Activated T-cell treated with anti-CD3 and anti-CD28 coated beads, Interleukin-2, amount 50 U/mL, for 4 hours (primary cell): ENCODE measurements around the gene NKG7. TPM values are rescaled to one million over a fixed set of nuclear protein-coding genes. Genes with fewer than 3 reads are reported as not detected.

Experiments
- ATAC-seq, 2 donors: fragments of 200-7000 bp; cut with Tn5 transposase; one replicate each; pipeline ENCODE4 v1.10.0; 2021
- DNase-seq: peaks from one replicate; pipeline ENCODE4 v3.0.0-alpha.2; 2020
- H3K27me3 Mint-ChIP-seq: one replicate; pipeline ENCODE4 v1.8.0; 2021; ENCODE audit warnings: low read depth, mixed read lengths
- H3K36me3 Mint-ChIP-seq: one replicate; pipeline ENCODE4 v1.8.0; 2022; ENCODE audit warnings: mixed read lengths; ENCODE audit not compliant: insufficient read depth
- H3K4me1 Mint-ChIP-seq: one replicate; pipeline ENCODE4 v1.8.0; 2021; ENCODE audit warnings: low read depth, mixed read lengths
- H3K4me3 Mint-ChIP-seq: one replicate; pipeline ENCODE4 v1.8.0; 2021; ENCODE audit warnings: mild to moderate bottlenecking, moderate library complexity, mixed read lengths
- H3K9me3 Mint-ChIP-seq: one replicate; pipeline ENCODE4 v1.8.0; 2021; ENCODE audit warnings: mixed read lengths
- total RNA-seq, 3 donors: library from RNA; stranded (reverse); gene quantifications; one replicate each; pipeline ENCODE4 v1.2.1, GENCODE V29; 2021

NKG7 gene
- total RNA-seq, 3 donors from 2014 or later = 146 to 232 (median 153) TPM

DNA sequence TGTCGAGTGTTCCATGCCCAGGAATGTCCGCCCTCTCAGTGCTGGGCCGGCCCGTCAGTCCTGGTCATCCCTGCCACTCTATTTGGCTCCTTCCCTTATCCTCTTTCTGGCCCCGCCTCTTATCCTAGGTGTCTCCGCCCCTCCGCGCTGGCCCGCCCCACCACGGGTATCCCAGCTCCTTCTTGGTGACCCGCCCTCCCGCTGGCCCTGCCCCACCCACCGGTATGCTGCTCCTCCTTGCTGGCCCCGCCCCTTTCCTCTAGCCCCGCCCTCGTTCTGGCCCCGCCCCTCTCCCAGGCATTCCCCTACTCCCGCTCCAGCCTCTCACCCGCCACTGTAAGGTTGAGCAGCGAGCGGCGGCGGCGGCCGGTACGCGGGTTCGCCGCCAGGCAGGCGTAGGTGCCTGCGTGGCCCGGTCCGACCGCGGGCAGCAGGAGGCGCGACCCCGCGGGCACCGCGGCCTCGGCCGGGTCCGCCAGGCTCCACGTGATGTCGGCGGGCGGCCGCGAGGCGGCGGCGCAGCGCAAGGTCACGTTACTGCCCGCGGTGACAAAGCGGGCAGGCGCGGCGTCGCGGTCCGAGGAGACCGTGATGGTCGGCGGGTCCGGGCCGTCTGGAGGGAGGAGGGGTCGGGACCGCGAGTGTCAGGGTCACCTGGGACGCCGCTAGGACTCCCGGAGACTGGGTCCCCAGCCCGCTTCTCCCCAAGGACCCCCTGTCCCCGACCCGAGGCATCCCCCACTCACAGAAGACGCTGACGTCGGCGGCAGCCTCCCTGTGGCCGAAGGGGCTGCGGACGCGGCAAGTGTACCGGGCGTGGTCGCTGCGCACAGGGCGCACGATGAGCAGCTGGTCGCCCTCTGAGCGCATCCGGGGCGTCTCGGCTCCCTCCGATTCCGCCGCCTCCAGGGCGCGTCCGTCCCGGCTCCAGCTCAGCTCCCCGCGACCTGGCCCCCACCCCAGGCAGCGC is 32.5 kb downstream of the NKG7 start:
- peak; percentile 82 for ATAC-seq
- DNase-seq = peak; percentile 89
- H3K36me3 Mint-ChIP-seq = peaks cover 5% of the 10 kb centered on the region
- no peaks in the 10 kb centered on the region for H3K9me3 Mint-ChIP-seq
- H3K4me1 Mint-ChIP-seq = peaks cover 22% of the 10 kb centered on the region
- H3K27me3 Mint-ChIP-seq = no peaks in the 10 kb centered on the region
- peak overlapping the region; percentile 88 for H3K4me3 Mint-ChIP-seq

DNA sequence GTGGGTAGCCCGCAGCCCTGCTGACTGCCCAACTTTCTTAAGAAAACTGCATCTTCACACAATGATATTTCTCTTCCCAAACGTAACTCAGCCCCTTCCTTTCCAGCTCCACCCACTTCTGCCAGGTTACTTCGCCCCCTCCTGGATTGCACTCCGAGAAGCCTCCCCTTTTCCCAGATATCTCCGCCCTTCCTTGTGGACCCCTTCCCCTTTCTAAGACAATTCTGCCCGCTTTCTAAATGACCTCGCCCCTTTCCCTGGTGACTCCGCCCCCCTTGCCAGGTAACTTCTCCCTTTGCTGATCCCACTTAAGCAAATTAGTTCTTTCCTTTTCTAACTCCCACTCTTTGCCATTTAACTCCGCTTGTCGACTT is 33.2 kb downstream of the NKG7 start:
- no peaks in the 10 kb centered on the region for H3K9me3 Mint-ChIP-seq
- ATAC-seq (peak; percentile 2 to 3), DNase-seq (no peak)
- H3K4me3 Mint-ChIP-seq = peak overlapping the region; percentile 88
- peaks cover 19% of the 10 kb centered on the region for H3K4me1 Mint-ChIP-seq
- no peaks in the 10 kb centered on the region for H3K36me3 Mint-ChIP-seq
- no peaks in the 10 kb centered on the region for H3K27me3 Mint-ChIP-seq

DNA sequence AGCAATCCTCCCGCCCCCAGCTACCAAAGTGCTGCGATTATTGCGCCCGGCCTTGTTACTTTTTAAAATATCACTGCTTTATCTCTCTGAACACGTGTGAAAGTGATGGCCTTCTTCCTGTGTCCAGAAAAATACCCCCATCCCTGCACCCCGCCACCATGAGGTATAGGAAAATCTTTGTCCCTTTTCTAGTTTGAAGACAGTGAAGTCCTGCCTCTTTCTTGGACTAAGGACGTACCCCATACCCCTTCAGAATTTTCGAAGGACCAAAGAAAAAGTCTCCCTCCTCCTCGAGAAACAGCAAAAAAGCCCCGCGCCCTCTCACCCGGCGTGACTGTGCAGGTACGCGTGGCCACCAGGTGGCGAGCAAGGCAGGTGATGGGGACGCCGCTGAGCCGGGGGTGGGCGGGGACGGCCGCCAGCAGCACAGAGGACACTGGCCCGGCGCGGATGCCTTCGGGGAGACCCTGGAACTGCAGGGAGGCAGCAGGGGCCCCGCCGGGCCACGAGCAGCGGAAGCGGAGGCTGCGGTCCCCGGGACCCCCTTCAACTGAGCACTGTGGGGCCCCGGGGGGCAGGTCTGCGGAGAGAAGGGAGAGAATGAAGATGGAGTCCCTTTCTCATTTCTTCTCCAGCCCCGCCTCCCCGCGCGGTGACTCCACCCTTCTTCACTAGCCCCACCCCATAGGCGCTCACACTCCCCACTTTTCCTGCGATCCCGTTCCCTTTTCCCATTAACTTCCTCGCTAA is 33.7 kb downstream of the NKG7 start:
- H3K36me3 Mint-ChIP-seq = no peaks in the 10 kb centered on the region
- H3K27me3 Mint-ChIP-seq = no peaks in the 10 kb centered on the region
- ATAC-seq = peak; percentile 74 to 77
- H3K4me1 Mint-ChIP-seq = peaks cover 19% of the 10 kb centered on the region
- DNase-seq = peak; percentile 84
- peak overlapping the region; percentile 88 for H3K4me3 Mint-ChIP-seq
- H3K9me3 Mint-ChIP-seq = no peaks in the 10 kb centered on the region

DNA sequence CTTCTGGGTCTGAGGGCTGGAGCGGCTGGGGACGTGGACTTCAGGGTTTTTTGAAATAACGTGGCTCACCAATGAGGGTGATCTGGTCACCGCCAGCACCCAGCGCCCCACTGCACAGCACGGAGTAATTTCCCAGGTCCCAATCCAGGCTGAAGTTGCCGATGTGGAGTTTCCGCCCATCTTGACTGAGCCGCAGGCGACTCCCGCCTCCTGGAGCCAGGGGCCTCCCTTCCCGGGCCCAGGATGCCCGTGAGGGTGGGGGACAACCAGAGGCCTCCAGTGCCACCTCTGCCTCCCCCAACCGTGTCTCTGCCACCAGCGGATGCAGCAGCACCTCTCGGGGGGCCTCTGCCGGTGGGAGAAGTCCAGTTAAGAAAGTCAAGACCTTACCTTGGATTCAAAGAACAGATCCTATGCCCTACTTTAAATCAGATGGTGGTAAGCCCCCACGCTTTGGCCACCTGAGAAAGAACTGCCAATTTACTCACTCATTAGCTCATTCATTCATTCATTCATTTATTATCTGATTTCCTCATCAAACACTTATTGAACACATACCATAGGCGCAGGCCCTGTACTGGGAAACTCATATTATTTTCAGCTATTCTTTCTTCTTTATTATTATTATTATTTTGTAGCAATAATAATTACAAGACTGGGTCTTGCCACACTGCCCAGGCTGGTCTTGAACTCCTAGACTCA is 34.4 kb downstream of the NKG7 start:
- Mint-ChIP-seq H3K27me3 (no peaks in the 10 kb centered on the region), H3K9me3 (no peaks in the 10 kb centered on the region), H3K36me3 (no peaks in the 10 kb centered on the region), H3K4me1 (peaks cover 18% of the 10 kb centered on the region), H3K4me3 (peak overlapping the region; percentile 88)
- no peak for ATAC-seq
- DNase-seq = no peak

DNA sequence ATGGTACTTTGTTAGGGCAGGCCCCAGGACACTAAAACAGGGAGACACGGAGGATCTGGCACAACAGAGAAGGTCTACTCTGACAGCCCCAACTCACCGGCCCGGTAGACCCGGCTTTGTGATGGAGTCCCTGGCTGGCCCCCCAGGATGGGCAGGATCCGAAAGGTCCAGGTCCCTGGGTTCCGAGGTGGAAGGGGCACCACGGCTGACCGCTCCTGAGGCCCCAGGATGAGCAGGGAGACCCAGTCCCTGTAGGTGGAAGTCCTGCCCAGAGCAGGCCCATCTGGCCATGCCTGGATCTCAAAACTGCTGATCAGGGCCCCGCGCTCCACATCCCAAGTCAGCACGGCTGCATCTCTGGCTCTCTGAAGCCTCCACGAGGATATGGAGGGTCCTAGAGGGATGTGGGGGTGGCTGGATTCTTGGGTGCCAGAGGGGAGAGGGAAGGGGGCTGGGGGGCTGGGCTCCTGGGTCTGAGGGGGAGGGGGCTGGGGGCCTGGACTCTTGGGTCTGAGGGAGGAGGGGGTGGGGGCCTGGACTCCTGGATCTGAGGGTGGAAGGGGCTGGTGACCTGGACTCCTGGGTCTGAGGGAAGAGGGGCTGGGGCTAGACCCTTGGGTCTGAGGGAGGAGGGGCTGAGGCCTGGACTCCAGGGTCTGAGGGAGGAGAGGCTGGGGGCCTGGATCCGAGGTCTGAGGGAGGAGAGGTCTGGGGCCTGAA is 35.2 kb downstream of the NKG7 start:
- Mint-ChIP-seq H3K9me3 (no peaks in the 10 kb centered on the region), H3K4me3 (no peak overlapping the region), H3K4me1 (peaks cover 15% of the 10 kb centered on the region), H3K36me3 (no peaks in the 10 kb centered on the region), H3K27me3 (no peaks in the 10 kb centered on the region)
- ATAC-seq = no peak
- no peak for DNase-seq

DNA sequence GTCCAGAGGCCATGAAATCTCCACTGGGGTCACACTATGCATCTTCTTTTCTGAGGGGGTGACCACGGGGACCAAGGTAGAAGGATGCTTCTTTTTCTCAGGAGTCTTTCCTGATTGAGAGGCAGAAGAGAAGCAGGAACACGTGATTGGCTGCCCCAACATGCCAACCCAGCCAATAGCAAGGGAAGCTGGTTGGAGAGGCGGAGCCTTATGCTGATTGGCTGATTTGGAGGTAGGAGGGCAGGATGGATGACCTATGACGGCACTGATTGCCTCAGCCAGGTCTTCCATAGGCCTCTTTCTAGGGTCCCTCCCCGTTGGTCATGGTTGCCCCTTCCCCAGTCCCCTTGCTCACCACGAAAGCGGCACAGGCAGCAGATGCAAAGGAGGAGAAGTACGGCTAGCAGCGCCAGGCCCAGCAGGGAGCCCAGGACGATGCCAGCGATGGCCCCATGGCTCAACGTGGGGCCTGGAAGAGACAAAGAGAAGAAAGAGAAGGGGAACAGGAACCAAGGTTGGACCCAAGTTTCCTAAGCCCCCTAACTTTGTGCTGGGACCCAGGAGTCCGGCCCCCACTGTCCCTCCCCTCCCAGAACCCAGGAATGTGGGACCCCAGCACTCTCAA is 38.5 kb downstream of the NKG7 start:
- ATAC-seq (no peak), DNase-seq (no peak)
- Mint-ChIP-seq H3K4me1 (peaks cover 4% of the 10 kb centered on the region), H3K9me3 (peaks cover 4% of the 10 kb centered on the region), H3K27me3 (peaks cover 22% of the 10 kb centered on the region), H3K36me3 (peaks cover 7% of the 10 kb centered on the region), H3K4me3 (no peak overlapping the region)

DNA sequence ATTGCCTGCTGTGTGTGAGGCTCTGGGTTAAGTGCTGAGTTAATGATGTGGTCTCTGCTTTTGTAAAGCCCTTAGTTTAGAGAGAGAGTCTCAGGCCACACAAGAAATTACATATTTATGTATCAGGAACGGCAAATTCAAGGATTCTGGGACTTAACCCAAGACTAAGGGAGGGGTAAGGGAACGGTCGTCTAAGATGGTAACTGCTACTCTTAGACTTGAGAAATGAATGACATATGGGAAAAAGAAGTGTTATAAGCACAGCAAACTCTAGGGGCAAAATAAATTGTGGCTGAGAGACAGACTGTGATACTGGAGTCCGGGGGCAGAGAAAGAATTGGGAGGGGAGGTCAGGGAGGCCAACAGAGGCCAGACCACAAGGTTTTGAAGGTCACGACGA is 40.7 kb downstream of the NKG7 start:
- Mint-ChIP-seq H3K9me3 (peaks cover 4% of the 10 kb centered on the region), H3K36me3 (peaks cover 7% of the 10 kb centered on the region), H3K4me1 (peaks cover 5% of the 10 kb centered on the region), H3K27me3 (peaks cover 42% of the 10 kb centered on the region), H3K4me3 (no peak overlapping the region)
- DNase-seq = no peak
- no peak for ATAC-seq

DNA sequence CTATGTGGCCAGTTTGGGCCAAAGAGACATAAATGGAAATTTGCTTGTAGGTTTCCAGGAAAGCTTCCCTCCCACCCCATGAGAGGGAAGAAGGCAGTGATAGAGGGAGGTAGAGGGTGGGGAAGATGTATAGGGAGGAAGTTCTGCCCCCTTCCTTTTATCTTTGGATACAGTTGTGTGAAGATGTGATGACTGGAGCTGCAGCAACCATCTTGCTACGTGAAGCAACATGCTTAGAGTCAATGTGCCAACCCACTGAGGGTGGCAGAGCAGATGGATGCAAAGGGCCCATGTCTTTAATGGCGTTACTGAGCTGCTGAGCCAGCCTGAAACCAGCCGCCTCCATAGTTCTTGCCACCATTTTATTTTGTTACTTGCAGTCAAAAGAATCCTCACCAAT is 41.3 kb downstream of the NKG7 start:
- Mint-ChIP-seq H3K9me3 (peaks cover 4% of the 10 kb centered on the region), H3K4me3 (no peak overlapping the region), H3K4me1 (peaks cover 5% of the 10 kb centered on the region), H3K36me3 (peaks cover 7% of the 10 kb centered on the region), H3K27me3 (peaks cover 47% of the 10 kb centered on the region)
- ATAC-seq (no peak), DNase-seq (no peak)

DNA sequence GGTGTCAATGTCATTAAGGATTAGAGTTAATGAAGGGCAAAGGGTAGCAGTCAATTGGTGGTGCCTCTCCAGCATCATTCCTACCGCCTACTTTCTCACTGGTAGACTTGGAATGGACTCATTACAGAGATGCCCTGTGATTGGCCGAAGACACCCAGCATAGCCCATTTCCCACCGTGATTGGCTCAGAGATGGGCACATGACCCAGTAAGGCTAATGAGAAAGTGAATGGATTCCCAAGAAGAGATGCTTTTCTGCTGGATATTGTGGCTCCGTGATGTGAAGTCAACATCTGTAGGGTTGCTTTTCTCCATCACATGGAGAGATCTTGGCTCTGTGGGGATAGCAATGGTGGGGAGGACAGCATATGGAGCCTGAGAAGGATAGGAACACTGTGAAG is 42.1 kb downstream of the NKG7 start:
- Mint-ChIP-seq H3K4me3 (no peak overlapping the region), H3K4me1 (peaks cover 5% of the 10 kb centered on the region), H3K36me3 (peaks cover 7% of the 10 kb centered on the region), H3K27me3 (peaks cover 55% of the 10 kb centered on the region), H3K9me3 (peaks cover 4% of the 10 kb centered on the region)
- DNase-seq (no peak), ATAC-seq (no peak)

DNA sequence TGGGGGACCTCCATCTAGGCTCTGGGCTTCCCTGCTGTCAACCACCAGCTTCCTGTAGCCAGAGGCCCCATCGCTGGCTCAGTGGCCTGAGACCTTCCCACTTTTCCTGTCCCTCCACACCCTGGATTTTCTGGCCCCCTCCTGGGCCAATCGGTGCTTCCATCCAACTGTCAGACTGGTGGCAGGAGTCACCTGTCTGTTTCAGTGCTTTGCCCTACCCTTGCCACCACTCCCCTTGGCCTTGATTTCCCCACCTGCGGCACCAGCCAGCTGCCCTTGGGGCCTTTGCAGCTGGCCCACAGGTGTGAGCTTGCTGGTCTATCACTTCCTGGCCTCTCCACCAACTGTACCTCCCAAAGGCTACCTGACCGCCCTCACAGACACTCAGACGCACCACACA is 43.0 kb downstream of the NKG7 start:
- H3K4me1 Mint-ChIP-seq = peaks cover 5% of the 10 kb centered on the region
- DNase-seq = no peak
- peaks cover 7% of the 10 kb centered on the region for H3K36me3 Mint-ChIP-seq
- no peak overlapping the region for H3K4me3 Mint-ChIP-seq
- peaks cover 4% of the 10 kb centered on the region for H3K9me3 Mint-ChIP-seq
- H3K27me3 Mint-ChIP-seq = peaks cover 63% of the 10 kb centered on the region
- ATAC-seq = no peak

DNA sequence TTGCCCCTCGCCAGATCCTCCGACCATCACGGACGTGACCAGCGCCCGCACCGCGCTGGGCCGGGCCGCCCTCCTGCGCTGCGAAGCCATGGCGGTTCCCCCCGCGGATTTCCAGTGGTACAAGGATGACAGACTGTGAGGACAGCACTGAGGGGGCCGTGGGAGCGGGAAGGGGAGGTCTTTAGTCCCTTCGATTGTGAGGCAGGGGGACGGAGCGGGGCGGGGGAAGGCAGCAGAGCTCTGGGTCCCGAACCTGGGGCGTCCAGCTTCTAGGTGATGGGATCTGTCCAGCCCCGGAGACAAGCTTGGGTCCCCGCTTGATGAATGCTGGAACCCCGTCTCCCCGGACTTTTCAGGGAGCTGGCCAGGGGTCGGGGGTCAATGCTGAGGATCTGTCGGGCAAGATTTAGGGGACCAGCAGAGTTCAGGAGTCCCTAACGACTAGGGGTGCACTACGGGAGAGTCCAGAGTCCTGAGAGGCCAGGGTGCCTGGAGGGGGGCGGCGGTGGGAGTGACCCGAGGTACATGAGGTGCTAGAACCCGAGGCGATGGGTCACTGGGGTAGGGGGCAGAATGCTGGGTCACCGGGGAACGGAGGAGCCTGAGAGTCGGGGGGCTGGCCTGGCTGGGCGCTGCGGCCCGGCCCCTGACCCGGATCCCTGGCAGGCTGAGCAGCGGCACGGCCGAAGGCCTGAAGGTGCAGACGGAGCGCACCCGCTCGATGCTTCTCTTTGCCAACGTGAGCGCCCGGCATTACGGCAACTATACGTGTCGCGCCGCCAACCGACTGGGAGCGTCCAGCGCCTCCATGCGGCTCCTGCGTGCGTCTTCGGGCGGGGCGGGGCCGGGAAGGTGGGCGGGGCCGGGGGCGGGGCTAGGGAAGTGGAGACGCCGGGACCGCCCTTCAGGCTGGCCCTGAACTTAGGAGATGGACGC is 45.1 kb downstream of the NKG7 start:
- ATAC-seq (peak; percentile 84 to 90), DNase-seq (no peak)
- H3K9me3 Mint-ChIP-seq = peaks cover 4% of the 10 kb centered on the region
- peaks cover 5% of the 10 kb centered on the region for H3K4me1 Mint-ChIP-seq
- H3K36me3 Mint-ChIP-seq = peaks cover 7% of the 10 kb centered on the region
- peak overlapping the region; percentile 43 for H3K4me3 Mint-ChIP-seq
- H3K27me3 Mint-ChIP-seq = peaks cover 82% of the 10 kb centered on the region

DNA sequence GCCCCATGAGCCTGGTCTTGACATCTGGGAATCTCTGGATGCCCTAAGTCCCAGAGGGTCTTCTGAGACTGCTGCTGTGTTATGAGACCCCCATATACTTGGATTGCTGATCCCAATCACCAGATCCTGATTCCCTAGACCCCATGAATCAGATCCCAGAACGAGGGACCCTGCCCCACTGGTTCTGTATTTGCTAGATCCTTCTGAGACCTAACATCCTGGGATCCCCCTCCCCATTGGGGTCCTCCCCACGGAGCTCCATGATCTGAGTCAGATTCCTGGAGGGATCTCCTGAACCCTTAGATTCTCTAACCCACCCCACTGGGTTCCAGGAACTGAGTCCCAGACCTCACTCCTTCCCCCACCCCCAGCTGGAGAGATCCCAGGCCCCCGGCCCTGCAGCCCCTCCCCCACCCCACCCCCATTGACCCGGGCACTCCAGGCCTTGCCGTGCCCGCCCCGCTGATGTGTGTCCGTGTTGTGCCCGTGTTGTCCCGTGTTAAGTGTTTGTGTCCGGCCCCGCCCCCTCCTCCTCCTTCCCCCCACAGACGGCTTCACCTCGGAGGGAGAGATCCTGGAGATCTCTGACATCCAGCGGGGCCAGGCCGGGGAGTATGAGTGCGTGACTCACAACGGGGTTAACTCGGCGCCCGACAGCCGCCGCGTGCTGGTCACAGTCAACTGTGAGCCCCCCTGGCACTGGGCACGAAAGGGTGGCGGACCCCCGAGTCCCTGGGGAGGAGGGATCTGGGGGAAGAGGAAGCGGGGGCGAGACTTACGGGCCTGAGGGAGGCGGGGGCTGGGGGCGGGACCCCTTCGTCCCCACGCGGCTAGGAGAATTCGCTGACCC is 46.0 kb downstream of the NKG7 start:
- H3K9me3 Mint-ChIP-seq = peaks cover 4% of the 10 kb centered on the region

More for the DNA sequence above, 46.0 kb downstream of the NKG7 start:
- Mint-ChIP-seq H3K27me3 (peaks cover 76% of the 10 kb centered on the region), H3K4me1 (peaks cover 5% of the 10 kb centered on the region), H3K4me3 (no peak overlapping the region), H3K36me3 (peaks cover 2% of the 10 kb centered on the region)
- DNase-seq (no peak), ATAC-seq (no peak)
